ENCODE measurements around the gene MT1F. TPM values are rescaled to one million over a fixed set of nuclear protein-coding genes. Genes with fewer than 3 reads are reported as not detected.
"Not testable (repeated sequence)": the region's sequence is repeated elsewhere in the genome, so short reads cannot be mapped to it uniquely, and the experiment has no call there.

The MT1F gene
- total RNA-seq, 1 donor from 2014 or later = 6.5 TPM

- no peak for DNase-seq (ENCODE audit: low spot score)
Observed at GRCh38 chr16:56672761-56673536, 15.2 kb downstream of the MT1F start.

- no peak for DNase-seq (ENCODE audit: low spot score)
Observed at GRCh38 chr16:56673921-56674320, 16.2 kb downstream of the MT1F start.

GRCh38 chr16:56674570-56674969, 16.8 kb downstream of the MT1F start:
- not testable (repeated sequence) for DNase-seq (ENCODE audit: low spot score)

- no peak for DNase-seq (ENCODE audit: low spot score)
Observed at GRCh38 chr16:56675685-56676210, 18.0 kb downstream of the MT1F start.

- no peak for DNase-seq (ENCODE audit: low spot score)
Observed at GRCh38 chr16:56677474-56677873, 19.7 kb downstream of the MT1F start.

- DNase-seq (ENCODE audit: low spot score) = no peak
Observed at GRCh38 chr16:56679078-56679730, 21.4 kb downstream of the MT1F start.

GRCh38 chr16:56679818-56680217, 22.1 kb downstream of the MT1F start:
- DNase-seq (ENCODE audit: low spot score) = no peak

- peak; percentile 94 for DNase-seq (ENCODE audit: low spot score)
Observed at GRCh38 chr16:56681939-56682702, 24.4 kb downstream of the MT1F start, which contains the start of gene MT1X. Gene MT1X, plus strand, starts transcription at chr16:56682470. Its CDS starts 71 bp downstream, at chr16:56682541.

GRCh38 chr16:56682703-56683397, 25.1 kb downstream of the MT1F start:
- DNase-seq (ENCODE audit: low spot score) = no peak

GRCh38 chr16:56683424-56684172, 25.8 kb downstream of the MT1F start:
- no peak for DNase-seq (ENCODE audit: low spot score)

- no peak for DNase-seq (ENCODE audit: low spot score)
Observed at GRCh38 chr16:56684256-56684925, 26.6 kb downstream of the MT1F start.

- DNase-seq (ENCODE audit: low spot score) = no peak
Observed at GRCh38 chr16:56684926-56685590, 27.3 kb downstream of the MT1F start.

GRCh38 chr16:56686758-56687157, 29.0 kb downstream of the MT1F start:
- no peak for DNase-seq (ENCODE audit: low spot score)

- no peak for DNase-seq (ENCODE audit: low spot score)
Observed at GRCh38 chr16:56688762-56689161, 31.0 kb downstream of the MT1F start.

- DNase-seq (ENCODE audit: low spot score) = no peak
Observed at GRCh38 chr16:56689171-56689570, 31.4 kb downstream of the MT1F start.

GRCh38 chr16:56690420-56691122, 32.8 kb downstream of the MT1F start:
- no peak for DNase-seq (ENCODE audit: low spot score)

- DNase-seq (ENCODE audit: low spot score) = peak; percentile 74
Observed at GRCh38 chr16:56691885-56692284, 34.1 kb downstream of the MT1F start.

- DNase-seq (ENCODE audit: low spot score) = no peak
Observed at GRCh38 chr16:56695246-56695645, 37.5 kb downstream of the MT1F start.
